ENCODE results near the gene RGS10. TPM values are rescaled to one million over a fixed set of nuclear protein-coding genes. Genes with fewer than 3 reads are reported as not detected.

The RGS10 gene
- total RNA-seq, 1 experiment from 2014 or later = 46.0 TPM

- no peak for DNase-seq
- POLR2A ChIA-PET (ENCODE audit: unreplicated experiment) = no interaction called here
Observed at GRCh38 chr10:119454316-119454715, 88.2 kb downstream of the RGS10 start.

DNA sequence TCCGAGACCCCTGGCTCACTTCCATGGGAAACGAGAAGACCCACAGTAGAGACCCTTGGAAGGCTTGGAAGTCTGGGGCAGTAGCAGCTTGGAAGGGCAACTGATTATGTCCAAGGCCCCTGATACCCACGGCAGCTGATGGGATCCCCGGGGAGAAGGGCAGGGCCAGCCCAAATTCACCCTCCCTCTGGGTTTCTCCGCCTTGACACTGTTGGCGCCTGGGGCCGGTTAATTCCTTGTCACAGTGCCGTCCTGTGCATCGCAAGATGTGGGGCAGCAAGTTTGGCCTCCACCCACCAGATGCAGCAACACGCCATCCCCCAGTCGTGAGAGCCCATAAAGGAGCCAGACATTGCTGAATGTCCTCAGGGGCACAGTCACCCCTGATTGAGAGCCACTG lies 89.2 kb downstream of the RGS10 start:
- no TSS peak for BruUV-seq (replicated peaks)
- Histone ChIP-seq H3K36me3 (ENCODE audit: low read depth) (no peaks in the 10 kb centered on the region), H3K79me2 (ENCODE audit: low read depth) (no peaks in the 10 kb centered on the region), H3K27me3 (ENCODE audit: insufficient read depth, low read depth) (no peaks in the 10 kb centered on the region), H3K9me3 (ENCODE audit: insufficient read depth, low read depth) (no peaks in the 10 kb centered on the region), H2AFZ (no peak overlapping the region), H3K4me3 (no peak overlapping the region), H3K9me2 (ENCODE audit: insufficient read depth) (no peaks in the 10 kb centered on the region), H3K4me2 (no peak overlapping the region), H3F3A (ENCODE audit: insufficient read depth, low read depth) (peaks cover 9% of the 10 kb centered on the region), H4K20me1 (ENCODE audit: insufficient read depth) (no peaks in the 10 kb centered on the region), H3K4me1 (replicated peaks; ENCODE audit: insufficient read depth) (peaks cover 31% of the 10 kb centered on the region), H3K27ac (no peak overlapping the region)
- TF ChIP-seq CTCF (conservative IDR thresholded peaks at IDR 0.05) (no peak), EZH2 (IDR thresholded peaks at IDR 0.05; ENCODE audit: low read depth) (no peak)
- CTCF ChIA-PET = no interaction called here
- intact Hi-C loops (cut with micrococcal nuclease; ENCODE audit: unreplicated experiment) = no loop called here
- POLR2A ChIA-PET (ENCODE audit: unreplicated experiment) = no interaction called here
- no peak for DNase-seq

More at GRCh38 chr10:119454316-119454715, 88.2 kb downstream of the RGS10 start:
- Histone ChIP-seq H3K9me2 (ENCODE audit: insufficient read depth) (no peaks in the 10 kb centered on the region), H3K9me3 (ENCODE audit: insufficient read depth, low read depth) (no peaks in the 10 kb centered on the region), H3K4me2 (no peak overlapping the region), H3K36me3 (ENCODE audit: low read depth) (no peaks in the 10 kb centered on the region), H3K4me1 (replicated peaks; ENCODE audit: insufficient read depth) (peaks cover 27% of the 10 kb centered on the region), H4K20me1 (ENCODE audit: insufficient read depth) (no peaks in the 10 kb centered on the region), H3K79me2 (ENCODE audit: low read depth) (no peaks in the 10 kb centered on the region), H3K27me3 (ENCODE audit: insufficient read depth, low read depth) (no peaks in the 10 kb centered on the region), H3K27ac (no peak overlapping the region), H3K4me3 (no peak overlapping the region), H2AFZ (no peak overlapping the region), H3F3A (ENCODE audit: insufficient read depth, low read depth) (peaks cover 9% of the 10 kb centered on the region)
- CTCF ChIA-PET = no interaction called here
- intact Hi-C loops (cut with micrococcal nuclease; ENCODE audit: unreplicated experiment) = no loop called here
- TF ChIP-seq CTCF (conservative IDR thresholded peaks at IDR 0.05) (no peak), EZH2 (IDR thresholded peaks at IDR 0.05; ENCODE audit: low read depth) (no peak)
- no TSS peak for BruUV-seq (replicated peaks)

DNA sequence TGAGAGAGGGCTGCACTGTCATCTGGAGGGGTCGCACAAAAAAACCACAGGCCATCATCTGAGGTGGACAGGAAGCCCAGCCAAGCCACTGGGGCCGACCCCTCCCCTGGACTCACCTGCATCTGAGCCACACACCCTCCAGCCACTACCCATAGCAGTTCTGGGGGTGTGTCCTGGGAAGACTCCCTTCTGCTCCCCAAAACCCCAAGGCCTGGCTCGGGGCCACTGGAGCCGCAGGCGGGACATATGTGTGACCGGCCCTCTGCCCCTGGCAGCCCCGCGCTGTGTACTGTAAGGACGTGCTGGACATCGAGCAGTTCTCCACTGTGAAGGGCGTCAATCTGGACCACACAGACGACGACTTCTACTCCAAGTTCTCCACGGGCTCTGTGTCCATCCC lies 90.1 kb downstream of the RGS10 start:
- H2AFZ ChIP-seq = no peak overlapping the region
- H3K36me3 ChIP-seq (ENCODE audit: low read depth) = no peaks in the 10 kb centered on the region
- peaks cover 31% of the 10 kb centered on the region for H3K4me1 ChIP-seq (replicated peaks; ENCODE audit: insufficient read depth)
- H3K9me2 ChIP-seq (ENCODE audit: insufficient read depth) = no peaks in the 10 kb centered on the region
- H3K27ac ChIP-seq = no peak overlapping the region
- no peak for TF ChIP-seq EZH2 (IDR thresholded peaks at IDR 0.05; ENCODE audit: low read depth)
- no peak for TF ChIP-seq CTCF (conservative IDR thresholded peaks at IDR 0.05)
- H4K20me1 ChIP-seq (ENCODE audit: insufficient read depth) = no peaks in the 10 kb centered on the region
- H3K79me2 ChIP-seq (ENCODE audit: low read depth) = no peaks in the 10 kb centered on the region
- intact Hi-C loops (cut with micrococcal nuclease; ENCODE audit: unreplicated experiment) = no loop called here
- no TSS peak for BruUV-seq (replicated peaks)
- H3K4me2 ChIP-seq = no peak overlapping the region
- H3K4me3 ChIP-seq = no peak overlapping the region
- no peaks in the 10 kb centered on the region for H3K27me3 ChIP-seq (ENCODE audit: insufficient read depth, low read depth)
- peaks cover 9% of the 10 kb centered on the region for H3F3A ChIP-seq (ENCODE audit: insufficient read depth, low read depth)
- no peaks in the 10 kb centered on the region for H3K9me3 ChIP-seq (ENCODE audit: insufficient read depth, low read depth)
- CTCF ChIA-PET = no interaction called here
- POLR2A ChIA-PET (ENCODE audit: unreplicated experiment) = no interaction called here
- DNase-seq = no peak
